ENCODE results near the gene SF3B3. TPM values are rescaled to one million over a fixed set of nuclear protein-coding genes. Genes with fewer than 3 reads are reported as not detected.

The SF3B3 gene
- total RNA-seq, 6 donors from 2014 or later, result 63.9 to 168 (median 105) TPM

- no peak for DNase-seq
- WGBS, 2 donors, result 84 to 89% methylated on average over 6 to 9 of the region's 9 CpGs
Measured at GRCh38 chr16:70577256-70577698, 53.7 kb downstream of the SF3B3 start.

GRCh38 chr16:70578035-70578434 lies 54.4 kb downstream of the SF3B3 start:
- DNase-seq (no peak), ATAC-seq (ENCODE audit: low FRiP score in 2 of 2) (no peak)
- Histone ChIP-seq H3K36me3 (peaks cover 0 to 18% (median 0%) of the 10 kb centered on the region in 4 donors), H3K9me3 (no peaks in the 10 kb centered on the region), H3K27ac (no peak overlapping the region), H3K4me1 (peaks cover 20 to 35% (median 31%) of the 10 kb centered on the region in 4 donors), H3K4me3 (no peak overlapping the region), H3K27me3 (no peaks in the 10 kb centered on the region)
- TF ChIP-seq POLR2A (IDR thresholded peaks at IDR 0.05) (no peak), EP300 (IDR thresholded peaks at IDR 0.05) (no peak)
- 85 to 86% methylated on average over 3 of the region's 3 CpGs for WGBS, 2 donors

More at GRCh38 chr16:70577256-70577698, 53.7 kb downstream of the SF3B3 start:
- ATAC-seq (ENCODE audit: low FRiP score in 2 of 2), result peak in 1 of 2 donors; percentile 5
- no peak overlapping the region for H3K4me3 ChIP-seq
- peak overlapping the region in 1 of 4 donors; percentile 27 for H3K27ac ChIP-seq
- H3K4me1 ChIP-seq, result peaks cover 28 to 43% (median 39%) of the 10 kb centered on the region in 4 donors
- peaks cover 0 to 26% (median 6%) of the 10 kb centered on the region in 4 donors for H3K36me3 ChIP-seq
- no peaks in the 10 kb centered on the region for H3K27me3 ChIP-seq
- TF ChIP-seq POLR2A (IDR thresholded peaks at IDR 0.05), result no peak
- no peak for TF ChIP-seq POLR2AphosphoS5 (IDR thresholded peaks at IDR 0.05)
- TF ChIP-seq CTCF (IDR thresholded peaks at IDR 0.05), result no peak
- no peak for TF ChIP-seq EP300 (IDR thresholded peaks at IDR 0.05)
- no peaks in the 10 kb centered on the region for H3K9me3 ChIP-seq

GRCh38 chr16:70579248-70579647 lies 55.6 kb downstream of the SF3B3 start:
- DNase-seq, result no peak
- no peak for ATAC-seq (ENCODE audit: low FRiP score in 2 of 2)
- H3K27ac ChIP-seq, result no peak overlapping the region
- no peak overlapping the region for H3K4me3 ChIP-seq
- 85 to 98% methylated on average over 5 of the region's 5 CpGs for WGBS, 2 donors
- H3K9me3 ChIP-seq, result no peaks in the 10 kb centered on the region
- peaks cover 0 to 13% (median 0%) of the 10 kb centered on the region in 4 donors for H3K36me3 ChIP-seq
- TF ChIP-seq POLR2A (IDR thresholded peaks at IDR 0.05) (no peak), CTCF (IDR thresholded peaks at IDR 0.05) (no peak), EP300 (IDR thresholded peaks at IDR 0.05) (no peak), POLR2AphosphoS5 (IDR thresholded peaks at IDR 0.05) (no peak)
- no peaks in the 10 kb centered on the region for H3K27me3 ChIP-seq
- peaks cover 8 to 23% (median 19%) of the 10 kb centered on the region in 4 donors for H3K4me1 ChIP-seq

- WGBS, 2 donors, result 69 to 92% methylated on average over 10 to 19 of the region's 21 CpGs
- H3K36me3 ChIP-seq, result peaks cover 0 to 6% (median 0%) of the 10 kb centered on the region in 4 donors
- no peaks in the 10 kb centered on the region for H3K9me3 ChIP-seq
- DNase-seq (peak; percentile 66 to 86), ATAC-seq (ENCODE audit: low FRiP score in 2 of 2) (peak; percentile 62 to 77)
- H3K27ac ChIP-seq, result no peak overlapping the region
- peaks cover 5 to 20% (median 16%) of the 10 kb centered on the region in 4 donors for H3K4me1 ChIP-seq
- H3K4me3 ChIP-seq, result peak overlapping the region in 3 of 4 donors; percentile 18 to 31 (median 25)
- no peak for TF ChIP-seq POLR2AphosphoS5 (IDR thresholded peaks at IDR 0.05)
- TF ChIP-seq POLR2A (IDR thresholded peaks at IDR 0.05), result no peak
- TF ChIP-seq EP300 (IDR thresholded peaks at IDR 0.05), result no peak
- no peak for TF ChIP-seq CTCF (IDR thresholded peaks at IDR 0.05)
- no peaks in the 10 kb centered on the region for H3K27me3 ChIP-seq
Measured at GRCh38 chr16:70579648-70580630, 56.3 kb downstream of the SF3B3 start.

GRCh38 chr16:70582280-70582978 lies 58.8 kb downstream of the SF3B3 start:
- H3K9me3 ChIP-seq, result no peaks in the 10 kb centered on the region
- peaks cover 0 to 6% (median 3%) of the 10 kb centered on the region in 4 donors for H3K4me1 ChIP-seq
- no peaks in the 10 kb centered on the region for H3K27me3 ChIP-seq
- 86 to 90% methylated on average over 11 of the region's 11 CpGs for WGBS, 2 donors
- no peaks in the 10 kb centered on the region for H3K36me3 ChIP-seq
- DNase-seq (no peak), ATAC-seq (ENCODE audit: low FRiP score in 2 of 2) (no peak)
- no peak overlapping the region for H3K4me3 ChIP-seq
- H3K27ac ChIP-seq, result no peak overlapping the region
- TF ChIP-seq CTCF (IDR thresholded peaks at IDR 0.05), result no peak
- no peak for TF ChIP-seq EP300 (IDR thresholded peaks at IDR 0.05)
- TF ChIP-seq POLR2A (IDR thresholded peaks at IDR 0.05), result no peak
- no peak for TF ChIP-seq POLR2AphosphoS5 (IDR thresholded peaks at IDR 0.05)

Data from upper lobe of left lung (tissue), 6 donors.